UCSD-AML1 (cell line): Measurements from ENCODE around the gene LRRC74B.

Experiments used
- DNase-seq: peaks from one replicate; lab custom pipeline; 2025; ENCODE audit not compliant: unreplicated experiment; lab: John Stamatoyannopoulos, UW

LRRC74B gene

DNA sequence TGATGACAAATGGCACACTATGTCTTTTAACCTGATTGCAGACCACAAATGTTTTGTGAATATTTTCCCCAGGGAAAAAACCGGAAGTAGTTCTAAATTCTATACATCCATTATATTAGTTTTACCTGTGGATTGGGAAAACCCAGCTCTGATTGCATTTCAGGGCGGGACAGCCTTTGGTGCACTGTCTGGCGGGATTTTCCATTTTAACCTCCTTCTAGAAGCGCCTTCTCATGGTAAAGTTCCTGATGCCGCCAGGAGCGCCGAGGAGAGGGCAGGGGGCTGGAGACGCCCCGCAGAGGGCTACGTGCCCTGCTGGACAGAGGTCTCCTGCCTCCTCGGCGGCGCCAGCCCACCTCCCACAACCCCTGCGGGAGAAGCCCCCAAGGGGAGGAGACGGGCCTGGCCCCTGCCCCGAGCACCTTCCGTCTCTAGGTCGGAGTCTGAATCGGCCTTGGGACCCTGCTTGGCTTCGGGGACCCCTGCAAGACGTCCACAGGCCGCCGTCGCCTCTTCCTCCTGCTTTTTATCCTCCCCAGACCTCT, 32.0 kb upstream of the LRRC74B start:
- DNase-seq = no peak

DNA sequence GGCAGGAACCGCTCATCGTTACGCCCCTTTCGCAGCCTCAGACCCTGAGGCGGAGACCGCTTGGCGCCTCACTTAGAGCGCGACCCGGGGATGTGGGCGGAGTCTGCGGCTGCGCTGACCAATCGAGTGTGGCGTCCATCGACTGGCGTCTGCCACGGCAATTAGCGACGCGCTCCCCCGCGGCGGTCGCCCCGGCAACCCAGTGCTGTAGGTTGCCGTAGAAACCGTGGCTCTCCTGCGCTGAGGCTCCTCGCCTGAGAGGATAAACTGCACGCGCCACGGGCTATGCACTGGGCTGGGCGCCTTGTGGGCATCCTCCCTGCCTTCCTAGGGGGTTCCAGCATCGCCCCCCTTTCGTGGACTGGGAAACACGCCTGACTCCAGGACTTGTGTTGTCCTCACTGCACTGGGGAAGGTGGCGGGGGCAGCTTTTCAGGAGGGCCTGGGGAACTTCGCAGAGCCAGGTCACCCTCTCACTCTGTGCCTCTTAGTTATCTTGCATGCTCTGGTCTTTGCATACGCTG, 31.5 kb upstream of the LRRC74B start:
- DNase-seq = peak; percentile 87

DNA sequence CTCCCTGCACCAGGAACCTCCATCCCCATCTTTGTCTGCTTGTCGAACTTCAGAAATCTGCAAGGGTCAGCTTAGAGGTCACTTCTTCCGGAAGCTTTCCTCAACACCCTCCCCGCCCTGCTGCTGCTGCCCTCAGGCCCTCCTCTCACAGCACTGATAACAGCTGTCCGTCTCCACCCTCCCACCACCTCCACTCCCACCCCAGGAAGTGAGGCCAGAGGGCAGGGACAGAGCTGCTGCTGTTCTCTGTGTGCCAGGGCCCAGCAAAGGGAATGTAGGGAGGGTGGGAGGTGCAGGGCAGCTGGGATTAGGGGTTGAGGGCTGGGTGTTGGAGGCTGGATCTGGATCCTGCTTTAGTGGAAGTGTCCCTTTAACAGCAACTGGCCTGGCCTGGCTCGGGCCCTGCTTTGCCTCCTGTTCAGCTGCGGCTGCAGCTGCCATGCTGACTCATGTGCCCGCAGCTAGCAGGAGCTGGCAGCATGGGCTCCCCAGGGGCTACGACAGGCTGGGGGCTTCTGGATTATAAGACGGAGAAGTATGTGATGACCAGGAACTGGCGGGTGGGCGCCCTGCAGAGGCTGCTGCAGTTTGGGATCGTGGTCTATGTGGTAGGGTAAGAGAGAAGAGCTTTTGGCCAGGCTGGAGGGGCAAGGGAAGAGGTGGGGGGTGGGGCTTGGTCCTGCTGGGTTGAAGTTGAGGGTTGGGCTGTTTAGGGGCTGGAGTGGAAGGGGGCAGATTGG, 30.9 kb upstream of the LRRC74B start, which contains the start of gene P2RX6:
Gene P2RX6, plus strand, starts transcription at position 440 of the 740 bp plus-strand sequence. Its CDS starts 10 bp downstream, at position 450.
- DNase-seq = peak; percentile 60

GRCh38 chr22:21015466-21016006, 30.2 kb upstream of the LRRC74B start:
- DNase-seq = no peak

GRCh38 chr22:21016644-21017420, 28.9 kb upstream of the LRRC74B start:
- no peak for DNase-seq

DNA sequence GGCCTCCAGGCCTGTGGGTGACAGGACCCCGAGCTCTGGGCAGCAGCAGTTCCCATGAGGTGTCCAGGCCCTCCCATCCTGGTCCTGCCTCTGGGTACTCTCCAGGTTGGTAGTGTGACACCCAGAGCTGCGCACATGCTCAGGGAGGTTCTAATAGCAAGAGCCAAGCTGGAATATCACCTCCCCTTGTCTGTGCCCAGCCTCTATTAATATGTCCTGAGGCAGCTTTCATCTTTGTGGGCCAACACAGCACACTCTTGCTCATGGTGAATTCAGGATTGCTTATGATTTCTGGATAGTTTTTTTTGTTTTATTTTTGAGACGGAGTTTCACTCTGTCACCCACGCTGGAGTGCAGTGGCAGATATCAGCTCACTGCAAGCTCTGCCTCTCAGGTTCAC, 27.4 kb upstream of the LRRC74B start:
- no peak for DNase-seq

DNA sequence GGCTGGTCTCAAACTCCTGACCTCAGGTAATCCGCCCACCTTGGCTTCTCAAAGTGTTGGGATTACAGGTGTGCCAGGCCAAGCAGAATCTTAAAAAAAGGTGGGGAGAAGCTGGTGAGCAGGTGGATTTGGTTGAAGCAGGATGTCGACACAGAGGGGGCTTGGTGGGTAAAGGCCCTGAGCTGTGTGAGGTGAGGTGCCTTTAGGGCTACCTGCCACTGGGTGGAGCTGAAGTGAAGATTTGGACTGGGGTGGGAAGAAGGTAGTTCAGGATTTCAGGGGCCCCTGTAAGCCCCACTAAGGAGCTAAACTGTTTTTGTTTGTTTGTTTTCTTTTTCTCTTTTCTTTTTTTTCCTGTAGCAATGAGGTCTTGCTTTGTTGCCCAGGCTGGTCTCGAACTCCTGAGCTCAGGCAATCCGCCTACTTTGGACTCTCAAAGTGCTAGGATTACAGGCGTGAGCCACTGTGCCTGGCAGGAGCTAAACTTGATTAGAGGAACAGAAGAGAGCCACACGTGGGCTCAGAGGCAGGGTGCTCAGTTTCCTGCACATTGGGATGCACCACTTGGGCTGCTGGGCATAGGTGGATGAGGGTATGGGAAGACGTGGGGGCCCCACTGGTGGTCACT, 24.8 kb upstream of the LRRC74B start:
- no peak for DNase-seq

- no peak for DNase-seq
Observed at GRCh38 chr22:21022507-21022906, 23.2 kb upstream of the LRRC74B start.

GRCh38 chr22:21022955-21023614, 22.7 kb upstream of the LRRC74B start:
- no peak for DNase-seq

GRCh38 chr22:21025266-21025665, 20.5 kb upstream of the LRRC74B start:
- no peak for DNase-seq

DNA sequence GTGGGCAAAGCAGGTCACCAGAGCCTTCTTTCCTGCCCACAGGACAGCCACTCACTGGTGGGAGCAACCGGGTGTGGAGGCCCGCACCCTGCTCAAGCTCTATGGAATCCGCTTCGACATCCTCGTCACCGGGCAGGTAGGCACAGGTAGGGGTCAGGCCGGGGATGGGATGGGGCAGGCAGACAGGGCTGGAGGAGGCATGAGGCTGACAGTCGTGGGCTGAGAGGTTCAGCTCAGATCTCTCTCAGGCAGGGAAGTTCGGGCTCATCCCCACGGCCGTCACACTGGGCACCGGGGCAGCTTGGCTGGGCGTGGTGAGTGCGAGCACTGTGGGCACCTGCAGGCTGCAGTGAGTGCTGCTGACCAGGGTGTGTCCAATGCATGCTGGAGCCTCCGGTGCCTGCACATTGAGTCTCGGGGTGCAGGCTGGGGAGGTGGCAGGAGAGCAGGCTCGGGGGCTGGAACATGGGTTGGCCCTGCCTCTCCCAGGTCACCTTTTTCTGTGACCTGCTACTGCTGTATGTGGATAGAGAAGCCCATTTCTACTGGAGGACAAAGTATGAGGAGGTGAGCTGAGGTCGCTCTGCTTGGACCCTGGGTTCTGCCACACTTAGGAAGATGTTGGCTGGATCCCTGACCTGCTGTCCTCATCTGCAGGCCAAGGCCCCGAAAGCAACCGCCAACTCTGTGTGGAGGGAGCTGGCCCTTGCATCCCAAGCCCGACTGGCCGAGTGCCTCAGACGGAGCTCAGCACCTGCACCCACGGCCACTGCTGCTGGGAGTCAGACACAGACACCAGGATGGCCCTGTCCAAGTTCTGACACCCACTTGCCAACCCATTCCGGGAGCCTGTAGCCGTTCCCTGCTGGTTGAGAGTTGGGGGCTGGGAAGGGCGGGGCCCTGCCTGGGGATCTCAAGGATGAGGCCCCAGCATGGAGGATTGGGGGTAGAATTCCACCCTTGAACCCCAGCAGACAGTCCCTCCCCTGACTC, 19.7 kb upstream of the LRRC74B start:
- DNase-seq = no peak

- no peak for DNase-seq
Observed at GRCh38 chr22:21026783-21027692, 18.7 kb upstream of the LRRC74B start.

- no peak for DNase-seq
Observed at GRCh38 chr22:21028277-21029251, 17.2 kb upstream of the LRRC74B start.

DNA sequence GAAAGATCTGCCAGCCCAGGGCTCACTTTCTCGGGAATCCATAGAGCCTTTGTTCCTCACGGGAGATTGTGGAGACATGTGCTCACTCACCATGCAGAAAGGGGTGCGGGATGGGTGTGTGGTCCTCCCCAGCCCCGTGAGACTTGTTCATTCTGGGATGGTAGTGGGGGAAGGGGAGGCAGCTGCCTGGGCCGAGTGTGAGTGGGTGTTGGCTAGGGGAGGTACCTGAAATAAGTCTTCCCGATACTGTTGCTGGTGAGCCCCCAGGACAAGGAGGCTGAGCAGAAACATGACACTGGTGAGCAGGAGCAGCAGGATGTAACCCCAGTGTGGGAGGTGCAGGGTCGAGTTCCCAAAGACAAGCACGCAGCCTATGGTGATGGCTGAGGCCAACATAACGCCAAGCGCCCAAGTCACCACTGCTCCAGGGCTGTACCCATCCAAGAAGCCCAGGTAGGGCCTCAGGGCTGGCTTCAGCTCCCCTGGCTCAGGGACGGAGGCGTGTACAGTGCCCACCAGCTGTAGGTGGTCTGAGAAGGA, 16.2 kb upstream of the LRRC74B start:
- no peak for DNase-seq

- no peak for DNase-seq
Observed at GRCh38 chr22:21030032-21030431, 15.7 kb upstream of the LRRC74B start.

GRCh38 chr22:21030621-21031544, 14.9 kb upstream of the LRRC74B start:
- DNase-seq = no peak
